ACC112 (cell line): ENCODE measurements around the gene DNHD1.

ENCODE experiments used
- H2AFZ ChIP-seq: fragments of 200-600 bp; sonication (generic); one replicate; pipeline ENCODE4 v1.6.0; 2017; ENCODE audit warnings: antibody characterized with exemption, low read length; ENCODE audit not compliant: unreplicated experiment
- H3K27ac ChIP-seq: fragments of 200-600 bp; sonication (generic); 2 replicates; pipeline ENCODE4 v1.5.1; 2014; ENCODE audit warnings: low read depth, mild to moderate bottlenecking, antibody characterized with exemption, low read length, moderate library complexity
- H3K27me3 ChIP-seq: fragments of 200-600 bp; sonication (generic); 2 replicates; pipeline ENCODE4 v1.6.1; 2014; ENCODE audit warnings: mild to moderate bottlenecking, antibody characterized with exemption, low read length, moderate library complexity, mixed read lengths; ENCODE audit not compliant: insufficient read depth
- H3K36me3 ChIP-seq: fragments of 200-600 bp; sonication (generic); 2 replicates; pipeline ENCODE4 v1.6.1; 2016; ENCODE audit warnings: mild to moderate bottlenecking, antibody characterized with exemption, low read length, moderate library complexity, mixed read lengths; ENCODE audit not compliant: insufficient read depth
- H3K4me1 ChIP-seq: fragments of 200-600 bp; sonication (generic); one replicate; pipeline ENCODE4 v1.6.1; 2016; ENCODE audit warnings: low read length, mixed read lengths; ENCODE audit not compliant: insufficient read depth, unreplicated experiment, control insufficient read depth
- H3K4me3 ChIP-seq: fragments of 200-600 bp; sonication (generic); 2 replicates; pipeline ENCODE4 v1.5.1; 2014; ENCODE audit warnings: mild to moderate bottlenecking, low read depth, low read length
- H3K79me2 ChIP-seq: fragments of 200-600 bp; sonication (generic); one replicate; pipeline ENCODE4 v1.6.0; 2016; ENCODE audit warnings: low read length; ENCODE audit not compliant: control insufficient read depth, unreplicated experiment, insufficient read depth

DNHD1 gene

DNA sequence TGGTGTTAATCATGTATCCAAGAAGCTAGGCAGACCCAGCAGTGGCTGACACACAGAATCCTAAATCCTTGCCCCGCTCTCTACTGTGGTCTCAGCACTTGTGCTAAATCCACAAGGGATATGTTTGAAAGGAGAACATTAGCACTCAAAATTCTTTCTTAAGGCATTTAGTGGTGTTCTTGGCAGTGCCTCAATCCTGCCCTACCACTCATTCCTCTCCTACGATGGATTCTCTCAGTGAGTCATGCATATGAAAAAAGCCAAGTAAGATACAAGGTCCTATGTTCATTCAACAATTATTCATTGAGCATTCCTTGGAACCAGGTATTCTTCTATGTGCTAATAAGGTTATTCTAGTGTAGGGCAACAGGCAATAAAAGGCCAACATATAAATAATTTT is 75.1 kb downstream of the DNHD1 start:
- Histone ChIP-seq H3K4me3 (no peak overlapping the region), H3K4me1 (peaks cover 25% of the 10 kb centered on the region), H3K36me3 (no peaks in the 10 kb centered on the region; the same call in 1 of the 2 replicates)

DNA sequence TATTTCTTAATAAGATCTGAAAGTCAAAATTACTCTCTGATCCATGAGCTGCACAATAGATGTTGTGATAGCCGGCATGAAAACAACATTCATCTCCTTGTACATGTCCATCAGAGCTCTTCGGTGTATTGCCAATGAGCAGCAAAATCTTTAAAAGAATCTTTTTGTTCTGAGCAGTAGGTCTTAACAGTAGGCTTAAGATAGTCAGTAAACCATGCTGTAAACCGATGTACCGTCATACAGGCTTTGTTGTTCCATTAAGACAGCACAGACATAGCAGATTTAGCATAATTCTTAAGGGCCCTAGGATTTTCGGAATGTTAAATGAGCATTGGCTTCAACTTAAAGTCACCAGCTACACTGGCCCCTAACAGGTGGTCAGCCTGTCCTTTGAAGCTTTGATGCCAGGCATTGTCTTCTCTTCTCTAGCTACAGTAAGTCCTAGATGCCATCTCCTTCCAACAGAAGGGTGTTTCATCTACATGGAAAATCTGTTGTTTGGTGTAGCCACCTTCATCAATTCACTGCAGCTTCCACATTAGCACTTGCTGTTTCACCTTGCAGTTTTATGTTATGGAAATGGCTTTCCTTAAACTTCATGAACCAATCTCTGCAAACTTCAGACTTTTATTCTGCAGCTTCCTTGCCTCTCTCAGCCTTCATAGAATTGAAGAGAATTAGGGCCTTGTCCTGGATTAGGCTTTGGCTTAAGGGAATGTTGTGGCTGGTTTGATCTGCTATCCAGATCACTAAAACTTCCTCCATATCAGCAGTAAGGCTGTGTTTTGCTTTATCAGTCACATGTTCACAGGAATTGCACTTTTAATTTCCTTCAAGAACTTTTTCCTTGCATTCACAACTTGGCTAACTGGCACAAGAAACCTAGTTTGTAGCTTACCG is 78.0 kb downstream of the DNHD1 start:
- H3K27ac ChIP-seq = no peak overlapping the region
- H3K4me3 ChIP-seq = no peak overlapping the region
- no peaks in the 10 kb centered on the region; the same call in 1 of the 2 replicates for H3K36me3 ChIP-seq
- no peak overlapping the region for H2AFZ ChIP-seq
- H3K79me2 ChIP-seq = no peaks in the 10 kb centered on the region
- H3K27me3 ChIP-seq = no peaks in the 10 kb centered on the region
- H3K4me1 ChIP-seq = peaks cover 21% of the 10 kb centered on the region

More for the DNA sequence above, 75.1 kb downstream of the DNHD1 start:
- Histone ChIP-seq H3K27ac (no peak overlapping the region), H3K79me2 (no peaks in the 10 kb centered on the region), H3K27me3 (no peaks in the 10 kb centered on the region), H2AFZ (no peak overlapping the region)

DNA sequence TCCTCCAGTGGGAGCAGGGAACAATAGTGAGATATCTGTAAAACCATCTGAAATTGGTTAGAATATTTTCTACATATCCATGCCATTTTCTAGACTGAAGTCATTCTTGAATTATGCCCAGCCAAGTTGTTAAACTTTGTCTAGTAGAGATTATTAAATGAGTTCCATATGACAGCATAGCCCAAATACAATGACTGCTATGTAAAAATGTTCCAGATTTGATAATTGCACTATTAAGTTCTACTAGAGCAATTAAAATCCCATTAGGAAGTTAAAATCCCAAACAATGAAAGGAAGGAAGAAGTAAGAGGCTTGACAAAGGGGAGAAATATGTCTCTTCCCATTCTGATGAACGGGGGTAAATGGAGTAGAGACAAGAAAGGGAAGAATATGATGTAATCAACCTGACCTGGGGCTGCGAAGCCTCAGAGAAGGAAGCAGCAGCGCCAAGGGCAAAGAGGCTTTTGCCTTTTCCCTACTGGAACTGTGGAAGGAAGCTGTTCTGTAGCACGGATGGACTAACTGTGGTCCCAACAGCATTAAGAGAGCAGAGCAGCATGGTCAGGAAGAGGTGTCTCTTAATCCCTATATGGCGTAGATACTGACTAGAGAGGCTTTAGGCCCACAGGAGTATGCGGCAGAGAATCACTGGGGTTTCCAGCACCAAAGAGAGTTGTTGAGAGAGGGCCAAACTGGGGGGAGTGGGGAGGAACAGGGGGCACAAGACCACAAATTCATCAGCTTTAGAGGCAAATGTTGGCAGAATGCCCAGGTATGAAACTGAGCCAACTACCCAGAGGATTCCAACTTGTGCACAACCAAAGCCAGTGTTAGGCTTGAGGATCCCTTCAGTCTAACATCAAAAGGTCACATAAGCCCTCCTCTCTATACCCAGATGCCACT is 79.6 kb downstream of the DNHD1 start:
- Histone ChIP-seq H3K79me2 (no peaks in the 10 kb centered on the region), H3K27ac (no peak overlapping the region), H3K27me3 (no peaks in the 10 kb centered on the region), H3K4me1 (peaks cover 20% of the 10 kb centered on the region), H2AFZ (no peak overlapping the region), H3K36me3 (no peaks in the 10 kb centered on the region; the same call in 1 of the 2 replicates), H3K4me3 (no peak overlapping the region)

DNA sequence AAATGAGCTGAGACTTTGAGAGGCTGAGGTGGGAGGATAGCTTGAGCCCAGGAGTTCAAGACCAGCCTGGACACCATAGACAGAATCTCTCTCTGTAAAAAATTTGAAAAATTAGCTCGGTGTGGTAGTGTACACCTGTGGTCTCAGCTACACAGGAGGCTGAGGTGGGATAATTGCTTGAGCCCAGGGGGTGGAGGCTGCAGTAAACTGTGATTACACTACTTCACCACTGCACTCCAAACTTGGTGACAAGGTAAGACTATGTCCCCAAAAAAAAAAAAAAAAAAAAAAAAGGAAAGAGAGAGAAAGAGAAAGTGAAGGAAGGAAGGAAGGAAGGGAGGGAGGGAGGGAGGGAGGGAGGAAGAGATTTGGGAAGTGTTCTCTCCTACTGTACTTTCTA is 81.1 kb downstream of the DNHD1 start:
- Histone ChIP-seq H3K36me3 (peaks cover 1% of the 10 kb centered on the region; the same call in 1 of the 2 replicates), H3K27ac (no peak overlapping the region), H3K27me3 (no peaks in the 10 kb centered on the region), H2AFZ (no peak overlapping the region), H3K4me3 (no peak overlapping the region), H3K4me1 (peaks cover 12% of the 10 kb centered on the region), H3K79me2 (no peaks in the 10 kb centered on the region)

DNA sequence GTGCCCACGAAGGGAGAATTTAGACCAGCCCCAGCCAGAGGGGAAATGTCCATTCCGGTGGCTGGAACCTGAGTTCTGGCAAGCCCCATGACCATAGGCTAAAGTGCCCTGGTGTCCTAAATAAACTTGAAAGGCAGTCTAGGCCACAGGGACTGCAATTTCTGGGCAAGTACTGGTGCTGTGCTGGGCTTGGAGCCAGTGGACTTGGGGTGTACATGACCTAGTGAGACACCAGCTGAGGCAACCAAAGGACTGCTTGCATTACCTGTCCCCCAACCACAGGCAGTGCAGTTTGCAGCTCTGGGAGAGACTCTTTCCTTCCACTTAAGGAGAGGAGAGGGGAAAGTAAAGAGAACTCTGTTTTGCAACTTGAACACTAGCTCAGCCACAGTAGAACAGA is 82.6 kb downstream of the DNHD1 start:
- no peak overlapping the region for H2AFZ ChIP-seq
- no peaks in the 10 kb centered on the region for H3K27me3 ChIP-seq
- no peak overlapping the region for H3K4me3 ChIP-seq
- peaks cover 12% of the 10 kb centered on the region for H3K4me1 ChIP-seq
- H3K36me3 ChIP-seq = peaks cover 13% of the 10 kb centered on the region
- H3K27ac ChIP-seq = no peak overlapping the region
- no peaks in the 10 kb centered on the region for H3K79me2 ChIP-seq

DNA sequence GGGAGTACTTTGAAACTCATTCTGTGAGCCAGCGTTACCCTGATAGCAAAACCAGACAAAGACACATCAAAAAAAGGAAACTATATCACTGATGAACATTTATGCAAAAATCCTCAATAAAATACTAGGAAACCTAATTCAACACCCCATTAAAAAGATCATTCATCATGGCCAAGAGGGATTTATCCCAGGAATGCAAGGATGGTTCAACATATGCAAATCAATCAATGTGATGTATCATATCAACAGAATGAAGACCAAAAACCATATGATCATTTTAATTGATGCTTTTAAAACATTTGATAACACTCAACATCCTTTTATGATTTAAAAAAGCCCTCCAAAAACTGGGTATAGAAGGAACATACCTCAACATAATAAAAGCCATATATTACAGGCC is 86.5 kb downstream of the DNHD1 start:
- Histone ChIP-seq H3K36me3 (peaks cover 13% of the 10 kb centered on the region), H2AFZ (no peak overlapping the region), H3K79me2 (no peaks in the 10 kb centered on the region), H3K27me3 (no peaks in the 10 kb centered on the region), H3K27ac (no peak overlapping the region), H3K4me3 (no peak overlapping the region), H3K4me1 (no peaks in the 10 kb centered on the region)

DNA sequence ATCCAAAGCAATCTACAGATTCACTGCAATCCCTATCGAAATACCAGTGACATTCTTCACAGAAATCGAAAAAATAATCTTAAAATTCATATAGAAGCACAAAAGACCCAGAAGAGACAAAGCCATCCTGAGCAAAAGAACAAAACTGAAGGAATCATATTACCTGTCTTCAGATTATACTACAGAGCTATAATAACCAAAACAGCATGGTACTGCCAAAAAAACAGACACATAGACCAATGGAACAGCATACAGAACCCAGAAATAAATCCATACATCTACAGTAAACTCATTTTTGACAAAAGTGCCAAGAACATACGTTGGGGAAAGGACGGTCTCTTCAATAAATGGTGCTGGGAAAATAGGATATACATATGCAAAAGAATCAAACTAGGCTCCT is 87.4 kb downstream of the DNHD1 start:
- H2AFZ ChIP-seq = no peak overlapping the region
- no peaks in the 10 kb centered on the region for H3K79me2 ChIP-seq
- no peaks in the 10 kb centered on the region for H3K27me3 ChIP-seq
- H3K4me1 ChIP-seq = no peaks in the 10 kb centered on the region
- H3K27ac ChIP-seq = no peak overlapping the region
- H3K36me3 ChIP-seq = peaks cover 13% of the 10 kb centered on the region
- H3K4me3 ChIP-seq = no peak overlapping the region

DNA sequence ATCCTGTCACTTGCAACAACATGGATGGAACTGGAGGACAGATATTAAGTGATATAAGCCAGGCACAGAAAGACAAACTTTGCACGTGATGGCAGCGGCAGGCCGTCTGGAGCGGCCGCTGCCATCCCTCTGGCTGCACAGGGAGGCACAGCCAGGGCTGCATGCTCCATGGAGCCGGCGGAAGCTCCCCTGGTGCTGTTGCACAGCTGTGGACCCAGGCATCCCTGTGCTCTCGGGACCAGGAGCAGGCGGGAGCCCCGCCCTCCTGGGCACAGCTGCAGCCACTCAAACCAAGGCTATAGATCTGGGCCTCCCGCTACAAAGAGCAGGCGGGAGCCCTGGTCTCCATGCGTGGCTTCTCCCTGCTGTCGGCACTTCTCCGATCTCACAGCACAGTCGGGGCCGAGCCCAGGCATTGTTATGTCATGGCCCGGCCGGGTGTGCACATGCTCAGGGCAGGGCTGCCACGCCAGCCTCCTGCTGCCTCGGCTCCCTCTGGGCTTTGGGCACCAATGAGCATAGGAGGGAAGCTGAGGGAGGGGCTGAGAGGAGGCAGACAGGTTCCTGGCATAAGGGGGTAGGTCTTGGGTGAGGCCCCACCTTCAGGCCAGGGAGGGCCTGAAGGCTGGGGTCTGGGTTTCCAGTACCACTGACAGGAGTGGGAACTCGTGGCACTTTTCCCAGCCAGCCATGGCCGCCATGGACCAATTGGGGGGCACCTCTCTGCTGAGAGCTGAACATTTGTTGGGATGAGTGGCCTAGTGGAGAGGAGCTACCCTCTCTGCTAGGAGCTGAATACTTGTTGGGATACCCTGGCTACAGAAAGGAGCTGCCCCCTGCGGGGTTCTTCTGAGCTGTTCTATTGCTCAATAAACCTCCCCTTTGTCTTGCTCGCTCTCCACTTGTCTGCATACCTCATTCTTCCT is 89.6 kb downstream of the DNHD1 start:
- Histone ChIP-seq H3K4me1 (no peaks in the 10 kb centered on the region), H3K27me3 (no peaks in the 10 kb centered on the region), H3K4me3 (peak overlapping the region; percentile 28; the same call in 1 of the 2 replicates), H3K79me2 (no peaks in the 10 kb centered on the region), H3K36me3 (peaks cover 13% of the 10 kb centered on the region), H3K27ac (no peak overlapping the region), H2AFZ (no peak overlapping the region)

DNA sequence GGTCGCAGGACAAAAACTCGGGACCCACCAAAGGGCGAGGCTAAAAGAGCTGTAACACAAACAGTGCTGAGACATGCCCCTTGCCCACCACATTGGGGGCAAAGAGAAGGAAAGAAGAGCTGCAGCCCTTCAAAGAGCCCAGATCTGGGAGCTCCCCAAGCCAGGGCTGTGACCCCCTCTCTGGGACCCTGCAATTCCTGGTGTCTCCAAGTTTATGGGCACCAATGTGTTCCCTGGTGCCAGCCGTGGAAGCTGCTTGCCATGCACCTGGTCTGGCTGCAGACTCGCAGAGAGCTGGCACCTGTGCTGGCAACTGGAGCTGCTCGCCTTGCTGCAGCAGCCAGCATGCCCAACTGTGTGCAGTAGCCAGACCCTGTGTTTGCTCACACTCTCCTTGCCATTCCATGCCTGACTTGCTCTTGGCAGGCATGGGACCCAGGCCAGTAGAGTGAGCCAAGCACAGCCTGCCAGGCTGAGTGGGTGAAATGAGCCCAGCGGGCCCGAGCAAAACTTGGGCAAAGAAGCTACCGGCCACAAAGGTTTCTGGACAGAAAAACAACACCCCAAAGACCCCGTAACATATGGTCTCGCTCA is 90.4 kb downstream of the DNHD1 start:
- H2AFZ ChIP-seq = no peak overlapping the region
- peaks cover 13% of the 10 kb centered on the region for H3K36me3 ChIP-seq
- H3K27me3 ChIP-seq = no peaks in the 10 kb centered on the region
- H3K4me1 ChIP-seq = no peaks in the 10 kb centered on the region
- H3K27ac ChIP-seq = no peak overlapping the region
- no peaks in the 10 kb centered on the region for H3K79me2 ChIP-seq
- no peak overlapping the region for H3K4me3 ChIP-seq

DNA sequence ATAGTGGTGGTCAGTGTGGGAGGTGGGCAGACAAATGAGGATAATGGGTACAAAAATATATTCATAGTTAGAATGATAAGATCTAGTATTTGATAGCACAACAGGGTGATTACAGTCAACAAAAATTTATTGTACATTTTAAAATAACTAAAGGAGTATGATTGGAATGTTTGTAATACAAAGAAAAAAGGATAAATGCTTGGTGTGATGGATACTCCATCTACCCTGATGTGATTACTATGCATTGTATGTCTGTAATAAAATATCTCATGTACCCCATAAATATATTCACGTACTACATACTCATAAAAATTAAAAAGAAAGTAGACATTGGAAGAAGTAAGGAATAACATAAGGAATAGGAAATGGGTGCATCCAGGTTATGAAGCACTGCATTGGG is 90.9 kb downstream of the DNHD1 start:
- Histone ChIP-seq H3K27ac (no peak overlapping the region), H3K4me3 (no peak overlapping the region), H3K27me3 (no peaks in the 10 kb centered on the region), H3K36me3 (peaks cover 13% of the 10 kb centered on the region), H3K4me1 (no peaks in the 10 kb centered on the region), H3K79me2 (no peaks in the 10 kb centered on the region), H2AFZ (no peak overlapping the region)
